Stimulated activated CD8-positive, alpha-beta memory T cell treated with anti-CD3 and anti-CD28 coated beads, Interleukin-7, amount 100 ng/mL, for 24 hours (primary cell): Measurements from ENCODE around the gene MINDY3.

Experiments
- DNase-seq: peaks from one replicate; pipeline ENCODE4 v3.0.0-alpha.2; 2020; ENCODE audit warnings: low read depth

MINDY3 gene

DNA sequence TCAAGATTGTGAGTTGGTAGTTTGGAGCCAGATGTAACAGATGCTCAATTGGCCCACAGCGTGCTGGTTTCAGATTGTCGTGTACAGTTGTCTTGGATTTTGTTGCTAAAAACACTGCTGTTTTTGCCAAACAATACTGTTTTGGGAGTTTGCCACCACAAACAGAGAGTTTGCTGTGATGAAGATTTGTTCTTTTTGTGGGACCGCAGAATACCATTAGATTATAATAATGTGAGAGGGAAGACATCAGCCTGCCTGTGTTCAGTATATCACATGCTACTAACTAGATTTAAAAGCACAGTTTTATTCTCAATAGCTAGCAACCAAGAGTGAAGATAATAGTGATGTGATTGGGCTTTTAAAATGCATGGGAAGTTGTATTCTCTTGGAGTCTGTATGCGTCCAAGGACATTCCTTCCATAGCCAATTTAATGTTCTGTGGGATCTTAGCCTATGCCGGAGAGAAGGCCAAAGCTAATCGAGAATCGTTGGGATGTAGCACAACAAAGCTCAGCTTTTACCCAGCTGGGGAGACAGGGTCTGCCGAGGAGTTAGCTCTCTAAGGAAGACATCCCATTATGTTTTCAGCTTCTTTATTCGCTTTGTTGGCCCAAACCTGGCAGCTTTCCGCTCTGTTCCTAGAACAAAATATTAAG is 121.9 kb downstream of the MINDY3 start:
- DNase-seq, result no peak

DNA sequence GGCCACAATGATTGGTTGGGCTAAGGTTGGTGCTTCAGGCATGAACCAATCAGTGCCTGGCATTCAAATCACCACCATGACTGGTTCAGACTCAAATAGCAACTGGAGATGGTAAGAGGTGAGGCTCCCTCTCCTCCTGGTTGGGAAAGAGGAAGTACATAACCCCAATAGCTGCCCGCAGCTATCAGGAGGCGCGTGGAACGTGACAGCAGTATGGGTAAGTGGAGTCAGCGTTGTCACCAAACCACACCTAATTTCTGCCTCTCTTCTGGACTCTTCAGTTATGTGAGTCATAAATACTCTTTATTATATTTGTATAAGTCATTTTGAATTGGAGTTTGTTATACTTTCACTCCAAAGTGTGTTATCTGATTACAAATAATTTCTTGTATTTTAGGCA is 122.7 kb downstream of the MINDY3 start:
- no peak for DNase-seq

DNA sequence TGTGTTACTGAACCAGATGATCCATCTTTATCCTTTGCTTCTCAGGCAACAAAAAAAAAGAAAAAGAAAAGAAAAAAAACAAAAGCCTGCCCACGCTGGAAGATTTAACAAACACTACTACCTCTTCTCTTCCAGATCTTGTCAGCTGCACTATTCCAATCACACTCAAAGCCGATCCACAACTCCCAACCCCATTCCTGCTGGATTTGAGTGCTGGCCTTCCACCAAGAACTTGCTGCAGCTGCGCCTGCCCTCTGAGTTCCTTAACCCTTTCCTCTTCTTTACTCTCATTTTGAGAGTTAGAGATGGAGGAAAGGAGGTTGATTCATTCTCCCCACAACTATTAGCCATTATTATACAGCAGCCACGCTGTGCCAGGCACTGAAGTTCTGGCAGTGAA is 124.5 kb downstream of the MINDY3 start:
- DNase-seq, result no peak

- no peak for DNase-seq
Measured at GRCh38 chr10:15730341-15730740, 130.0 kb downstream of the MINDY3 start.

- no peak for DNase-seq
Measured at GRCh38 chr10:15729890-15730289, 130.4 kb downstream of the MINDY3 start.
